HG03095 (cell line): ENCODE measurements around the gene NRXN3.

Experiments used
- ATAC-seq: cut with Tn5 transposase; IDR thresholded peaks from one replicate; pipeline ENCODE4 v1.9.1; 2021; ENCODE audit warnings: moderate library complexity; ENCODE audit not compliant: unreplicated experiment

Gene NRXN3

GRCh38 chr14:78863143-78863542, 693.0 kb downstream of the NRXN3 start:
- no peak for ATAC-seq

- no peak for ATAC-seq
Measured at GRCh38 chr14:78872837-78873236, 702.7 kb downstream of the NRXN3 start.

- no peak for ATAC-seq
Measured at GRCh38 chr14:78873581-78873980, 703.4 kb downstream of the NRXN3 start.

GRCh38 chr14:78875049-78875448, 704.9 kb downstream of the NRXN3 start:
- no peak for ATAC-seq

GRCh38 chr14:78885884-78886283, 715.7 kb downstream of the NRXN3 start:
- ATAC-seq: no peak

- ATAC-seq: no peak
Measured at GRCh38 chr14:78897443-78897842, 727.3 kb downstream of the NRXN3 start.

GRCh38 chr14:78902010-78902623, 731.9 kb downstream of the NRXN3 start:
- no peak for ATAC-seq

GRCh38 chr14:78904094-78904493, 733.9 kb downstream of the NRXN3 start:
- no peak for ATAC-seq

- no peak for ATAC-seq
Measured at GRCh38 chr14:78917462-78917861, 747.3 kb downstream of the NRXN3 start.

GRCh38 chr14:78921856-78922255, 751.7 kb downstream of the NRXN3 start:
- ATAC-seq: no peak

- ATAC-seq: no peak
Measured at GRCh38 chr14:78927261-78927660, 757.1 kb downstream of the NRXN3 start.

- ATAC-seq: no peak
Measured at GRCh38 chr14:78933166-78933565, 763.0 kb downstream of the NRXN3 start.

GRCh38 chr14:78933948-78934524, 763.9 kb downstream of the NRXN3 start:
- ATAC-seq: no peak

GRCh38 chr14:78946949-78947348, 776.8 kb downstream of the NRXN3 start:
- no peak for ATAC-seq

GRCh38 chr14:78947681-78948080, 777.5 kb downstream of the NRXN3 start:
- ATAC-seq: no peak

GRCh38 chr14:78950649-78951048, 780.5 kb downstream of the NRXN3 start:
- no peak for ATAC-seq

- ATAC-seq: no peak
Measured at GRCh38 chr14:78951602-78952001, 781.4 kb downstream of the NRXN3 start.

GRCh38 chr14:78959674-78960264, 789.6 kb downstream of the NRXN3 start:
- ATAC-seq: no peak

- ATAC-seq: no peak
Measured at GRCh38 chr14:78967111-78967809, 797.1 kb downstream of the NRXN3 start.

- no peak for ATAC-seq
Measured at GRCh38 chr14:78968265-78968664, 798.1 kb downstream of the NRXN3 start.

GRCh38 chr14:78970677-78971076, 800.5 kb downstream of the NRXN3 start:
- ATAC-seq: no peak

GRCh38 chr14:78972440-78972839, 802.3 kb downstream of the NRXN3 start:
- ATAC-seq: no peak
